WTC11 (cell line): Measurements from ENCODE around the gene FAM13A.

Experiments
- CREM ChIP-seq: sonication (generic); formaldehyde crosslinking; IDR thresholded peaks from 2 replicates; pipeline ENCODE4 v1.8.1; 2022; ENCODE audit warnings: mild to moderate bottlenecking, missing genetic modification reagents, moderate library complexity
- FOXP1 ChIP-seq: sonication (generic); formaldehyde crosslinking; IDR thresholded peaks from 2 replicates; pipeline ENCODE4 v1.8.0; 2022; ENCODE audit warnings: missing genetic modification reagents, mild to moderate bottlenecking, moderate library complexity, borderline replicate concordance
- NR2C2 ChIP-seq: sonication (generic); formaldehyde crosslinking; IDR thresholded peaks from 2 replicates; pipeline ENCODE4 v1.8.0; 2022; ENCODE audit warnings: mild to moderate bottlenecking, missing genetic modification reagents
- ZNF317 ChIP-seq: sonication (generic); formaldehyde crosslinking; IDR thresholded peaks from 2 replicates; pipeline ENCODE4 v1.8.1; 2023; ENCODE audit warnings: low read depth, mild to moderate bottlenecking, moderate library complexity, missing genetic modification reagents, borderline replicate concordance
- TF ChIP-seq, protein P1 (sequence below): sonication (generic); formaldehyde crosslinking; IDR thresholded peaks from 2 replicates; pipeline ENCODE4 v1.8.0; 2022; ENCODE audit warnings: mild to moderate bottlenecking, missing genetic modification reagents
- TF ChIP-seq, protein P2 (sequence below): sonication (generic); formaldehyde crosslinking; IDR thresholded peaks from 2 replicates; pipeline ENCODE4 v1.8.1; 2023; ENCODE audit warnings: mild to moderate bottlenecking, missing genetic modification reagents, borderline replicate concordance
- TF ChIP-seq, protein P3 (sequence below): fragments of 200-600 bp; IDR thresholded peaks from 2 replicates; pipeline ENCODE4 v1.8.0; 2022; ENCODE audit warnings: antibody characterized with exemption
- TF ChIP-seq, protein P4 (sequence below): sonication (generic); formaldehyde crosslinking; IDR thresholded peaks from 2 replicates; pipeline ENCODE4 v1.8.1; 2022; ENCODE audit warnings: mild to moderate bottlenecking, moderate library complexity, missing genetic modification reagents
- TF ChIP-seq, protein P5 (sequence below): sonication (generic); formaldehyde crosslinking; IDR thresholded peaks from 2 replicates; pipeline ENCODE4 v1.8.1; 2022; ENCODE audit warnings: low read depth, missing genetic modification reagents, borderline replicate concordance

DNA sequence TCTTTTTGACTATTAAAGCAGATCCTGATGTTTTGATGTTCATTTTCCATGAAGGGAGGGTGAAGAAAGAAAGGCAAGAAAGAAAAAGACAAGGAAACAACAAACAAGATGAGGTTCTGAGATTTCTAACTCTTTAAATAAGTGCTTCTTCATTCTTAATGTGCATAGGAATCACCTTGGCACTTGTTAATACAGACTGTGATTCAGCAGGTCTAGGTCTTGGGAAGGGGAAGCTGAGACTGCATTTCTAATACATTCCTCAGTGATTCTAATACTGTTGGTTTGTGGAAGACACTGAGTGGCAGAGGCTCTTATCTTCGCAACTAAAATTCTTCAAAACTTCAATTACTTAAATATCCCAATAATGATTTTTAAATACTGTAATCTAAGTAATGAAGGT, 264.2 kb downstream of the FAM13A start:
- no peak for TF ChIP-seq ZNF317 (CRISPR knock-in tag)
- TF ChIP-seq, protein P1, sequence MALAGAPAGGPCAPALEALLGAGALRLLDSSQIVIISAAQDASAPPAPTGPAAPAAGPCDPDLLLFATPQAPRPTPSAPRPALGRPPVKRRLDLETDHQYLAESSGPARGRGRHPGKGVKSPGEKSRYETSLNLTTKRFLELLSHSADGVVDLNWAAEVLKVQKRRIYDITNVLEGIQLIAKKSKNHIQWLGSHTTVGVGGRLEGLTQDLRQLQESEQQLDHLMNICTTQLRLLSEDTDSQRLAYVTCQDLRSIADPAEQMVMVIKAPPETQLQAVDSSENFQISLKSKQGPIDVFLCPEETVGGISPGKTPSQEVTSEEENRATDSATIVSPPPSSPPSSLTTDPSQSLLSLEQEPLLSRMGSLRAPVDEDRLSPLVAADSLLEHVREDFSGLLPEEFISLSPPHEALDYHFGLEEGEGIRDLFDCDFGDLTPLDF (CRISPR knock-in tag), result no peak
- TF ChIP-seq, protein P2, sequence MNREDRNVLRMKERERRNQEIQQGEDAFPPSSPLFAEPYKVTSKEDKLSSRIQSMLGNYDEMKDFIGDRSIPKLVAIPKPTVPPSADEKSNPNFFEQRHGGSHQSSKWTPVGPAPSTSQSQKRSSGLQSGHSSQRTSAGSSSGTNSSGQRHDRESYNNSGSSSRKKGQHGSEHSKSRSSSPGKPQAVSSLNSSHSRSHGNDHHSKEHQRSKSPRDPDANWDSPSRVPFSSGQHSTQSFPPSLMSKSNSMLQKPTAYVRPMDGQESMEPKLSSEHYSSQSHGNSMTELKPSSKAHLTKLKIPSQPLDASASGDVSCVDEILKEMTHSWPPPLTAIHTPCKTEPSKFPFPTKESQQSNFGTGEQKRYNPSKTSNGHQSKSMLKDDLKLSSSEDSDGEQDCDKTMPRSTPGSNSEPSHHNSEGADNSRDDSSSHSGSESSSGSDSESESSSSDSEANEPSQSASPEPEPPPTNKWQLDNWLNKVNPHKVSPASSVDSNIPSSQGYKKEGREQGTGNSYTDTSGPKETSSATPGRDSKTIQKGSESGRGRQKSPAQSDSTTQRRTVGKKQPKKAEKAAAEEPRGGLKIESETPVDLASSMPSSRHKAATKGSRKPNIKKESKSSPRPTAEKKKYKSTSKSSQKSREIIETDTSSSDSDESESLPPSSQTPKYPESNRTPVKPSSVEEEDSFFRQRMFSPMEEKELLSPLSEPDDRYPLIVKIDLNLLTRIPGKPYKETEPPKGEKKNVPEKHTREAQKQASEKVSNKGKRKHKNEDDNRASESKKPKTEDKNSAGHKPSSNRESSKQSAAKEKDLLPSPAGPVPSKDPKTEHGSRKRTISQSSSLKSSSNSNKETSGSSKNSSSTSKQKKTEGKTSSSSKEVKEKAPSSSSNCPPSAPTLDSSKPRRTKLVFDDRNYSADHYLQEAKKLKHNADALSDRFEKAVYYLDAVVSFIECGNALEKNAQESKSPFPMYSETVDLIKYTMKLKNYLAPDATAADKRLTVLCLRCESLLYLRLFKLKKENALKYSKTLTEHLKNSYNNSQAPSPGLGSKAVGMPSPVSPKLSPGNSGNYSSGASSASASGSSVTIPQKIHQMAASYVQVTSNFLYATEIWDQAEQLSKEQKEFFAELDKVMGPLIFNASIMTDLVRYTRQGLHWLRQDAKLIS (CRISPR knock-in tag), result no peak
- TF ChIP-seq, protein P3, sequence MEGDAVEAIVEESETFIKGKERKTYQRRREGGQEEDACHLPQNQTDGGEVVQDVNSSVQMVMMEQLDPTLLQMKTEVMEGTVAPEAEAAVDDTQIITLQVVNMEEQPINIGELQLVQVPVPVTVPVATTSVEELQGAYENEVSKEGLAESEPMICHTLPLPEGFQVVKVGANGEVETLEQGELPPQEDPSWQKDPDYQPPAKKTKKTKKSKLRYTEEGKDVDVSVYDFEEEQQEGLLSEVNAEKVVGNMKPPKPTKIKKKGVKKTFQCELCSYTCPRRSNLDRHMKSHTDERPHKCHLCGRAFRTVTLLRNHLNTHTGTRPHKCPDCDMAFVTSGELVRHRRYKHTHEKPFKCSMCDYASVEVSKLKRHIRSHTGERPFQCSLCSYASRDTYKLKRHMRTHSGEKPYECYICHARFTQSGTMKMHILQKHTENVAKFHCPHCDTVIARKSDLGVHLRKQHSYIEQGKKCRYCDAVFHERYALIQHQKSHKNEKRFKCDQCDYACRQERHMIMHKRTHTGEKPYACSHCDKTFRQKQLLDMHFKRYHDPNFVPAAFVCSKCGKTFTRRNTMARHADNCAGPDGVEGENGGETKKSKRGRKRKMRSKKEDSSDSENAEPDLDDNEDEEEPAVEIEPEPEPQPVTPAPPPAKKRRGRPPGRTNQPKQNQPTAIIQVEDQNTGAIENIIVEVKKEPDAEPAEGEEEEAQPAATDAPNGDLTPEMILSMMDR, result no peak
- no peak for TF ChIP-seq CREM (CRISPR knock-in tag)
- TF ChIP-seq NR2C2 (CRISPR knock-in tag), result no peak
- no peak for TF ChIP-seq FOXP1 (CRISPR knock-in tag)
- TF ChIP-seq, protein P4, sequence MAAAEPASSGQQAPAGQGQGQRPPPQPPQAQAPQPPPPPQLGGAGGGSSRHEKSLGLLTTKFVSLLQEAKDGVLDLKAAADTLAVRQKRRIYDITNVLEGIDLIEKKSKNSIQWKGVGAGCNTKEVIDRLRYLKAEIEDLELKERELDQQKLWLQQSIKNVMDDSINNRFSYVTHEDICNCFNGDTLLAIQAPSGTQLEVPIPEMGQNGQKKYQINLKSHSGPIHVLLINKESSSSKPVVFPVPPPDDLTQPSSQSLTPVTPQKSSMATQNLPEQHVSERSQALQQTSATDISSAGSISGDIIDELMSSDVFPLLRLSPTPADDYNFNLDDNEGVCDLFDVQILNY (CRISPR knock-in tag), result no peak
- TF ChIP-seq, protein P5, sequence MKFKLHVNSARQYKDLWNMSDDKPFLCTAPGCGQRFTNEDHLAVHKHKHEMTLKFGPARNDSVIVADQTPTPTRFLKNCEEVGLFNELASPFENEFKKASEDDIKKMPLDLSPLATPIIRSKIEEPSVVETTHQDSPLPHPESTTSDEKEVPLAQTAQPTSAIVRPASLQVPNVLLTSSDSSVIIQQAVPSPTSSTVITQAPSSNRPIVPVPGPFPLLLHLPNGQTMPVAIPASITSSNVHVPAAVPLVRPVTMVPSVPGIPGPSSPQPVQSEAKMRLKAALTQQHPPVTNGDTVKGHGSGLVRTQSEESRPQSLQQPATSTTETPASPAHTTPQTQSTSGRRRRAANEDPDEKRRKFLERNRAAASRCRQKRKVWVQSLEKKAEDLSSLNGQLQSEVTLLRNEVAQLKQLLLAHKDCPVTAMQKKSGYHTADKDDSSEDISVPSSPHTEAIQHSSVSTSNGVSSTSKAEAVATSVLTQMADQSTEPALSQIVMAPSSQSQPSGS, result no peak
